Adrenal gland (tissue), 5 donors: ENCODE data around the gene HACD1.

Source experiments
- CTCF ChIP-seq, 6 experiments: fragments of 450-650 bp in 4 of 6; fragments of 200-600 bp in 2 of 6; sonication (generic) in 1 of 6; IDR thresholded peaks; 1 replicate in 5 of 6; 2 replicates in 1 of 6; pipeline versions ENCODE4 v1.5.1 to v1.8.0; 2016 to 2021; ENCODE audit warnings: antibody characterized with exemption in 6 of 6, mild to moderate bottlenecking in 2 of 6, moderate library complexity in 1 of 6
- POLR2A ChIP-seq, 2 donors: fragments of 450-650 bp; IDR thresholded peaks; one replicate each; pipeline ENCODE4 v1.6.1; 2017; ENCODE audit warnings: antibody characterized with exemption in 2 of 2, mild to moderate bottlenecking in 2 of 2, moderate library complexity in 1 of 2
- donor health status: DM: no; HTN: no; CAD: no.

DNA sequence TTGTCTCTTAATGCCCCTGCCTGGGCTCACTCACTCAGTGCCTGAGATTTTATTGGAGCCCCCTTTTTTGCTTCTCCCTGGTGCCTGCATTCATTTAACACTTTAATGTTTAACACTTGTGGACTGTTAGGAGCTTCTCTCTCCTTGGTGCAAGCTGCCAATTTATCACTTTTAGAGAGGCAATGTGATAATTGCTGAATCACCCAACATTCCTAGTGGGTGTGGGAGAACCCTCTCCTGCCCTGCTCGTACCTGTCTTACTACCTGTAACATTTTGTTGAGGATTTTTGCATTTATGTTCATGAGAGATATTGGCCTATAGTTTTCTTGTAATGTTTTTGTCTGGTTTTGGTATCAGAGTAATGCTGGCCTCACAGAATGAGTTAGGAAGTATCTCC is 39.9 kb upstream of the HACD1 start:
- TF ChIP-seq CTCF (IDR thresholded peaks at IDR 0.05), result no peak
- no peak for TF ChIP-seq POLR2A (IDR thresholded peaks at IDR 0.05)
